GM19351 (cell line): ENCODE measurements around the gene TPGS2.
"Not testable (repeated sequence)": the region's sequence is repeated elsewhere in the genome, so short reads cannot be mapped to it uniquely, and the experiment has no call there.

ENCODE experiments used
- ATAC-seq: cut with Tn5 transposase; IDR thresholded peaks from one replicate; pipeline ENCODE4 v1.9.1; 2021; ENCODE audit warnings: mild to moderate bottlenecking, moderate library complexity; ENCODE audit not compliant: unreplicated experiment

The TPGS2 gene

DNA sequence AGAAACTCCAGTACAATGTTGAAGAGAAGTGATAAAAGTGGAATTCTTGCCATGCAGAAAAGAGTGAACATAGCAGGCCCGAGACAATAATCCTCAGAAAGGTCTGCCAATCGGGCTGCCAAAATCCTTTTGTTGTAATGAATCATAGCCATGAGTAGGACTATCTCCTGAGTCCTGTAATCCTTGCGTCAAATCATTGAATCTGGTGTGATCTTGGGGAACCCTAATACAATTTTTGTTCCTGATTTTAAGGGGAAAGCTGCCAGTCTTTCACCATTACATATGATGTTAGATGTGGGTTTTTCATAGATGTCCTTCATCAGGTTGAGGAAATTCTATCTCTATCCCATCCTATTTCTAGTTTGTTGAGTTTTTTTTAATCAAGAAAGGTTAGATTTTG, 2.2 kb downstream of the TPGS2 start:
- no peak for ATAC-seq

DNA sequence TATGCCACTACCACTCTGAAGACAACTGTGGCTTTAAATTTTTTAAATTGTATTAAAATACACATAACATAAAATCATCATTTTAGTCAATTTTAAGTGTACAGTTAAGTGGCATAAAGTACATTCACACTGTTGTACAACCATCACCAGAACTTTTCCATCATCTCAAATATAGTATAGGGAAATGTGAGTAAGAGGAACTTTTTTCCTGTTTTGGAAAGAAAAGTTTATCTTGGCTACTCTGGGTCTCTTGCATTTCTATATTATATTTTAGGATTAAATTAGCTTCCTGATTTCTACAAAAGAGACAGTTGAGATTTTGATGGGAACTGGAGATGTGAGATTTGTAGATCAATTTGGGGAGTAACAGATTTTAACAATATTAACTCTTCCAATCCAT, 3.3 kb downstream of the TPGS2 start:
- ATAC-seq: no peak

DNA sequence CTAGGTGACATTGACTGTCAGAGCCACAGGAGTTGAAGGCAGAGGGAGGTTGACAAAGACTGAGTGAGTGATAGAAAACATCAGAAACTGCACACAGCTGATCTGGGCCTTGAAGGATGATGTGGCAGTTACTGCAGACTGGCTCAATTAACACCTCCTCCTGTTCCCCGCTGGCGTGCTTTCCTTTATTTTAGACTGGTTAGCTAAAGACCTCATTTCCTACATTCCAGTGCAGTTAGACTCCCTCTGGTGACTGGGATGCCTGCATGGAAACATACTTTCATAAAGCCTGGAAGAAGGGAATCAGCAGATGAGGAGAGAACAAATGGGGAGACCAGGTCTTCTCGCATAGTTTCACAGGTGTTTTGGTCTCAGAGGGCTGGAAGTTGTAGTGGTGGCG, 7.1 kb downstream of the TPGS2 start:
- no peak for ATAC-seq

DNA sequence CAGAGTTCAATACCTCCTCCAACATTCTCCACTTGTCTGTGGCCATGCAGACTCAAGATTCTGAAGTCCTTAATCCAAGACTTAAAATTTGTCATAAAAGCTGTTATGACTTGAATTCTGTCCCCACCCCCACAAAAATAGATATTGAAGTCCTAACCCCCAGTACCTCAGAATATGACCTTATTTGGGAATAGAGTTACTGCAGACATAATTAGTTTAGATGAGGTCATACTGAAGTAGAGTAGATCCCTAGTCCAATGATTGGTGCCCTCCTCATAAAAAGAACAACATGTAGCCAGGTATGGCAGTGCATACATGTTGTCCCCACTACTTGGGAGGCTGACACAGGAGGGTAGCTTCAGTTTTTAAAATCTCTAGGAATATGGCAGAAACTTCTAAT, 9.2 kb downstream of the TPGS2 start:
- no peak for ATAC-seq

DNA sequence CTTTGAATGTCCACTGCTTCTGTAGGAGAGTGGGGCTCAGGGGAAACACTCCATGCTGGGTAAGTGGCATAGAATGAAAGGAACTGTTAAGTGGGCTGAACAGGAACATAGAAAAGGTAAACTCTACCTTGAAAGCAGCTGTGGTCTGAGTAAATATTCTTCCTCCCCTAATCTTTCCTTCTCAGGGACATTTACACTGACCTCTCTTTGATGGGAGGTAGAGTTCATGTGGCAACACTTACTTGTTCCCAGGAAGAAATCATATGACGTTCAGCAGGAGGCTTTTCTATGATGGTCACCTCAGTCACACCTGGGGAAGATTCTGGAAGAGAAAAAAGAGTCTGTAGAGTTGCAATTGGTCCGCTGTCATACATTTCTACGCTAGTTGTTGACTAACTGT, 10.2 kb downstream of the TPGS2 start:
- ATAC-seq: no peak

DNA sequence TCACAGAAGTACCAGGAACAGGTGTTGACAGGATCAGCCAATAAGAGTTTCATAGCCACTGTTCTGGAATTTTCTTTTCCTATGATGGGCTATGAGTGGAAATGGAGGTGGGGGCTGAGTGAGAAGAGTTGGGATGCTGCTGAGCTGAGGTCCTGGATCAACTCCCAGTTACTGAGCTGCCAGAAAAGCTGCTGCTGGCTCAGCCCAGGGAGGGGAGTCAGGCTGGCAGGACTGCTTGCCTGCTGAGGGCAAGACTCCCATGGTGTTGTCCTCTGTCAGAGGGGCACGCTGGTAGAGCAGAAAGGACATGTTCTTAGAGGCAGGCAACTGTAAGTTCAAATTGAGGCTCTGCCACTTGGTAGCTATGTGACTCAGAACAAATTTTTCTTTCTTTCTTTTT, 11.8 kb downstream of the TPGS2 start:
- ATAC-seq: no peak

DNA sequence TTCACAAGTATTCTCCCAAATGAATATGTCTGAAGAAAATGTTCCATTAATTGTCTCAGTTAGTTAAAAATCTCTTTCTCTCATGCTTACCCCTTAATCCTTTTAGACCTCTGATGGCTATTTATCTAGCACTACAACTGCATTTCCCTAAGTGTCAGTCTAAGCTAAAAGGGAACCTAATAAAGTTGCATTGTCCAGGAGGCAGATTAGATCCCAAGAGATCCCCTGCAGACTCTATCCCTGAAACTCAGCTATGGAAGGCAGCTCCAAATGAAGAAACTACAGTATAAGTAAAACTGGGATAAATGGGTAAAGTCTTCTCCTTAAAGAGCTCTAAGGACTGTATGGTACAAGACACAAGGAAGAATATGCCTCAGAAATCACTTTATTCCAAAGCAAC, 12.7 kb downstream of the TPGS2 start:
- ATAC-seq: not testable (repeated sequence)

DNA sequence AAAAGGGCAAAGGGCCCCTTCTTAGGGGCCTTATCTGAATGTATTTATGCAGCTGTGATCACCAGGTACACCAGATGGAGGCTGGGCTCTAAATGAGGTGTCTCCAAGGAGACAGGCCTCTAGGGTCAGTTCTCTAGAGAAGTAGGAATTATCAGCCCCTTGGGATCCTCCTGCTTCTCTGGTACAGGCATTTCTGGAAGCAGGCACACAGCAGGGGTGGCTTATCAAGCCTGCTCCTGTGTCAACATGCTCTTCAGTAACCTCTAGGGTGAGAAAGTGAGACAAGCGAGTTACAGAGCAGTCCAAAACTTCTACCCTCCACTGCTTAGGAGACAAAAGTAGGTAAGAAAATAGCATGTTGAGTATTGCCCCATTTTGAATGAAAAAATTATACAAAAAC, 13.8 kb downstream of the TPGS2 start:
- no peak for ATAC-seq

DNA sequence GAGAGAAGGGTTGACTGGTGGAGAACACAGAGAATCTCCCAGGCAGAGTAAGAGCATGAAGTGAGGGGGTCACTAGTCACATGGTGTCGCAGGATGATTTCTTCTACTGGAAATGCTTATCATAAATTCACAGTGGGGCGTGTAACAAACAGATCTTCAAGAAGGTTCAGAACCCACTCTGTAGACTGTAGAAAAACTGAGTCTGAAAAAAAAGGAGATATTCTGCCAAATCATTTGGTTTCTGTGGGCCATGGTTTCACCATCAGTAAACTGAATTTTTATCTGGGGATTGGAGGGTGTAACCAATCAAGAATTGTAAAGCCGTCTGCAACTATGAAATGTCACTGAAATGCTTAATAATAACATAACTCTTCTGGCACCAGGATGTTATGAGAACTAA, 15.0 kb downstream of the TPGS2 start:
- ATAC-seq: no peak

DNA sequence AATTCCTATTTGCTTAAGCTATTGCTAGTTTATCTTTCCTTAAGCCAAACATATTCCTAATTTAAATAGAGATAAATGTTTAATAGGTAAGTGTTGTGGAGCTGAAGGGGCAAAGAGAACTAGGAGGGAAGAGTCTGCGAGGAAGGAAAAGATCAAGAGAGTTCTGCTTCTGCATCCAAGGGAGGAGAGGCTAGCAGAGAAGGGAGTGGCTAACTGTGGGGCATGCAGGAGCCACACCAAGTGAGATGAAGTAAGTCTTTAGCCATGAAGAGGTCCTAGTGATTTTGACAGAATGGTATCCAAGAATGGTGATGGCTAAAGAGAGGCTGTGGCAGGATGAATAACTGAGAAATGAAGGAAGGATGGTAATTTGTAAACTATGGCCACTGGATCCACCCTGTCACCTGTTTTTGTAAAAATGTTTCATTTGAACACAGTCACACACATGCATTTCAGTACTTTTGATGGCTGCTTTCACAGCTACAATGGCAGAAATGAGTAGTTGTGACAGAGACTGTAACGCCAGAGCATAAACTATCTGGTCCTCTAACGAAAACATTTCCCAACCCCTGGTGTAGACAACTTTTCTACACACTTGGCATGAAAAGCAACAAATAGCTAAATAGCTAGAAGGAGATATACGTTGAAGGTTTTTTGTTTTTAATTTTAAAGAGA, 15.6 kb downstream of the TPGS2 start:
- no peak for ATAC-seq

DNA sequence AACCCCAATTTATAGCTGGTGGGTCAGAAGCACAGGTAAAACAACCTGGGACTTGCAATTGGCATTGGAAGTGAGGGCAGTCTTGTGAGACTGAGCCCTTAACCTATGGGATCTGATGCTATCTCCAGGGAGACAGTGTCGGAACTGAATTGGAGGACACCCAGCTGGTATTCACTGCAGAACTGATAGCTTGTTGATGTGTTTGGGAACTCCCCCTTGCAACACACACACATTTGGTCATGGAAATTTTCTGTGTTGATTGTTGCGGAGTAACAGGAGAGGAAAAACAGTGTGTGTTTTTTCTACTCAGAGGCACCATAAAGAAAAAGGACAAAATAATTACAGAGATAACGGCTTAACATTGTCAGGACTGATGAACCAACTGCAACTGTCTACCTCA, 16.1 kb downstream of the TPGS2 start:
- no peak for ATAC-seq

DNA sequence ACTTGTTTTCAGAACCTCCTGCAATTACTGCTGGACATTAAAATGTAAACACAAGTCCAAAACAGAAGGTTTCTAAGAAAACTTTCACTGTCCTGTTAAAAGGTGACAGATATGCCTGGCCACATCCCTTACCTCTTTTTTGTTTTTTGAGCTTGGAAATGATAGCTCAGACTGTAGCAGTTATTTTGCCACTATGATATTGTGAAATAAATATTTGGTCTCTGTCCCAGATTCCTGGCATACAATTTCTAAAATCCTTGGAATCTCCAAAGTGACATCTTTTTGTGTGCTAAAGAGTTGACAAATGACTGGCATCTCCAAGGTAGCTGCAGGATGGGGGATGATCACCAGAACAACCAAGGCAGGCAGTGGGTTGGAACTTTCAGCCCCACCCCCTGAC, 16.8 kb downstream of the TPGS2 start:
- no peak for ATAC-seq

DNA sequence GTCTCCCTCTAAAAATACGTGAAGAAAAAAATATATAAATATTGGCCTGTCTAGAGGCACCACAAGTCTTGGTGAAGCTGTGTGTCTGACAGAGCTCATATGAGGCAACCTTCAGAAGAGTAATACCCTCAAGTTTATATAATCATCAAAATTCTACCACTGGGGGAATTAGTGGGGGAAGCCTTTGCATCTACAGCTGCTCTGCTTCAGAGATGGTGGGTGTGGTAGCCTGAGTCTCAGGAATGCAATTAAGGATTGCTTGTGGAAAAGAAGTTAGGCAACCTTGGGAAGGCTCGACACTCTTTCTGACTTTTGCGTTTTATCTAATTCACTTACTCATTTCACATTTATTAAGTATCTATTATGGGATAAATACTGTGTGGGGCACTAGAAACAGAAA, 17.4 kb downstream of the TPGS2 start:
- no peak for ATAC-seq

DNA sequence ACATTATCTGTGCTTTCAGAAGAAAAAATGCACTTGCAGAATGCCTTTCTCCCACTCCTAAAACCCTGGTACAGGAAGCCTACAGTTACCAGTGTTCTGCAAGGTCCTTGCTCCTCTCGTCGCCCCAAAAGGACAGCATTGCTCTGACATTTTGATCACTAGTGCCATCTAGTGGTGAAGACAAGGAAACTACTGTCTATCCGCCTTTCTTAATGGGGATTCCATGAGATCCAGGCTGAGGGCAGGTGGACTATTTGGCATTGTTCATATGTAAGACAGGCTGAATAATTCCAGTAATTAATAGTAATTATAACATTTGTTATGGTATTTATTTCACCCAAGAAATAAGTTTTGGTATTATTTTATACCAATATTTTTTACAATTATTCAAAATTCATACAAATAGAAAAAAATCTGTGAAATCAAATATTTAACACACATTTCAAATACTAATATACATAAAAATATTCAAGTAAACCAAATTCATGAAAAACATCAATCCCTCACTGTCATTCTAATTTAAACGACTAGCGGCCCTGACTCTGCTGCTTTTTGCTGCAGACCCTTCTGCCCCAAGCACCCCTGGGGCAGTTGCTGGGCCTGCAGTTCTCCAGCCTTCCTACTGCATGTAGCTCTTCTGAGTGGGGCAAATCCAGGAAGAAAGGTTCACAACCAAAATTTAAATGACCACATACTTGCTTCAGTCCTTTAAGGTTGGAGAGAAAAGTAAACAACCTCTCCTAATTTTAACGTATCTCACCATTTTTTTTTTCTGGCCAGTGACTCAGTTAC, 19.0 kb downstream of the TPGS2 start:
- ATAC-seq: peak; percentile 99

DNA sequence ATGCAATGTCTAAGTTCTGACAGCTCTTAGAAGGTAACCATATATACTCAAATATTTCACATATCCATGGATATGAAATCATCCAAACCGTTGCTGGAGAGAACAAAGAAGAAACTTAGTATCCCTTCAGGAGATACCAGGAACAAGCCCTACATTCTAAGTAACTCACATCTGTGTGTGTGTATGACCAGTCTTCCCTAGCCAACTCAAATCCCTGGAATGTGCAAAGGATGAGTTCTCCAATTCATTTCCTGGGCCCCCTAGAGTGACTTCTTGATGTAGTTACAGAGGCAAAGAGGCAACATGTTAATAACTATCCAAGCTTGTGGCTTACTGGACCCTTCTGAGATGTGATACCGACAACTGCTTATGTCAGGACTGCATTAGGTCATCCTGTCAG, 20.1 kb downstream of the TPGS2 start:
- no peak for ATAC-seq

DNA sequence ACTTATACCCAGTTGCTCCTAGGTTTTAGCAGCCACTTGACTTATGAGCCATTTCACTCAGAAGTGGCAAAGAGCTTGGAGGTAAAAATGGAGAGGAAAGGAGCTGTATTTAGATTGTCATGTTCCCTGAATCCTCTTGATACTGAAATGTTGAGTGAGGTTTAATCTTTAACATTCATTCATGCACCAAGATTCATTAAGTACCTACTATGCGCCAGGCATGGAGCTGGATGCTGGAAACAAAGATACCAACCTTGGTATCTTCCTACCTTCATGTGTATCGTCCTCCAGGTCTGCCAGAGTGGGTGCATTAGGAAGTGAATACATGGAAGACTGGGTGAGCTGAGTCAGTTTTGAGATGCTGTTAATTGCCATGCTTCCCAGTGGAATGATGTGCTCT, 23.7 kb downstream of the TPGS2 start:
- ATAC-seq: no peak

DNA sequence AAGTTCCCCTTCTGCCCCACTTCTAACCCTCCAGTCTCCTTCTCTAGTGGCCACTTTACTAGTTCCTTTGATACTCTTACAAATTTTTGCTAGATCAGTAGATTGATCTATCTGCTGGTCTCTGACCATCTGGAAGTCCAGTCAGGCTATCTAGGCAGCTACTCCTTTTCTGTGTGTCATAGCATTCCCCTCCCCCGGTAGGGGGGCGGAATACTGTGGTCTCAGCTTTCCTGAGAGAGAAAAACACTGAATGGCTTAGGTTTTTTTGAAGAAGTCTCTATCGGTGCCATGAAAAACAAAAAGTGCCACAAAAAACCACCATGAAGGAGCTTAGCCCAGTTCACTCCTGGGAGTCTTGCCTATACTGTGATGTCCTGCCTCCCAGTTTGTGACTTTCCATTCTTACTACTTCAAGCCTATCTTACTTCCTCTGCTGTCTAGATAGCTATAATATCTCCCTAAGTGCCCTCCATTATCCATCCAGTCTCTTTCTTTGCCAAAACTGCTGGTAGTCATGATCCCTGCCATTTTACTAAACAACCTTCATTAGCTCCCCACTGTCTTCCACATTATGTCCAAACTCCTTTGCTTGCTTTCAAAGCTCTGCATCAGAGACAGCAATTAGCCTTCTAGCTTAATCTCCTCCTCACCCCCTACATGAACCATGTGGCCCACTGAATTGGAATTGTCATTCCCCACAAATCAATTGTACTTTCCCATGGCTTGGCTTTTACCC, 29.9 kb downstream of the TPGS2 start:
- ATAC-seq: no peak

DNA sequence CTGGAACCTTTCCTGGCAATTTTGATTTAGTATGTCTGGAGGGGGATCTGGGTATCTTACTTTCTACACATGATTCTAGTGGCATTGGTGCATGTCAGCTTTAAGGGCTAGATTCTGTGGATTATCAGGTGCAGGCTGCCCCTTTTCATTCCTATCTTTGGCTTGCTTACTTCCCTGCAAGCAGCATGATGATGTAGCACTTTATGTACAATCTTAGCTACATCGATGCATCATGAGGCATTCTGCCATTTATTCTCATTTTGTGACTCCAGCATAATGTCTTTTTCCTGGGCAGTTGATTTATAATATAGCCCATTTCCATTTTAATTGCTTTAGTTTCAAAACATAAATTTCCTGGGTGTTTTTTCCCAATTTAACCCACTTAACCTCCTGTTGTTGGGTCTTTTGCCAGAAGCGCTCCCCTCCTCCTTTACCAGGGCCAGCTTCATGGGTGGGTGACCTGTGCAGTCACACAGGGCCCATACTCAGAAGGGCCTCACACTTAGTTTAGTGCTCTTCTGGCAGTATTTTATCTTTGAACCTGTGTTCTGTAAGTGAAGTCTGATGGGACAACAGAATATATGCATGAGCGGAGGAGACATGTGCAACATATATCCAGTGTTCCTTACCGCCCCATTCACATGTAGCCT, 36.0 kb downstream of the TPGS2 start:
- no peak for ATAC-seq

DNA sequence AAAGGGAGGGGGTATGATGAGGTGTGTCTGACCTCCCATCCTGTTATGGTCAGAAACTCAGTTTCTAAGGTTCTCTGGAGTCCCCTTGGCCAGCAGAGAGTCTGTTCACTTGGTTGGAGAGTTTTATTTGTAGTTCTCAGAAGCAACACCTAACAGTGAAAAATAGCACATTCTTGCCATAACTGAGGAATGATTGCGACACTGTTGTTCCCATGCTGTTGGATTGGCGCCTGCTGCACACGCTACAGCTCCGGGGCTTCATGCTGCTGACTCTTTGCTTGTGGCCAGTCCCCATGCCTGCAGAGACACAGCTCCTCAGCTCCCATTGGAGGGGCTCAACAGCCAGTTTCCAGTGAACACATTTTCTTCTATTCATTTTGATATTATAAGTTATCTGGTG, 42.1 kb downstream of the TPGS2 start:
- ATAC-seq: no peak

DNA sequence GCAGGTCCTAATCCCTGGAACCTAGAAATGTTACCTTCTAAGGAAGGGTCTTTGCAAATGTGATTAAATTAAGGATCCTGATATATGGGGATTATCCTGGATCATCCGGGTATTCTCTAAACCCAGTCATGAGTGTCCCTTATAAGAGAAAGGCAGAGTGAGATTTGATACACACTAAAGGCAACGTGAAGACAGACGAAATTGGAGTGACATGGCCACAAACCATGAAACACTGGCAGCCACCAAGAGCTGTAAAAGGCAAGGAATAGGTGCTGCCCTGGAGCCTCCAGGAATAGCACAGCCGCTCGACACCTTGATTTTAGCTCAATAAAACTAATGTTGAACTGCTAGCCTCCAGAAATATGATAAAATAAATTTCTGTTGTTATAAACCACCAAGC, 45.0 kb downstream of the TPGS2 start:
- no peak for ATAC-seq

DNA sequence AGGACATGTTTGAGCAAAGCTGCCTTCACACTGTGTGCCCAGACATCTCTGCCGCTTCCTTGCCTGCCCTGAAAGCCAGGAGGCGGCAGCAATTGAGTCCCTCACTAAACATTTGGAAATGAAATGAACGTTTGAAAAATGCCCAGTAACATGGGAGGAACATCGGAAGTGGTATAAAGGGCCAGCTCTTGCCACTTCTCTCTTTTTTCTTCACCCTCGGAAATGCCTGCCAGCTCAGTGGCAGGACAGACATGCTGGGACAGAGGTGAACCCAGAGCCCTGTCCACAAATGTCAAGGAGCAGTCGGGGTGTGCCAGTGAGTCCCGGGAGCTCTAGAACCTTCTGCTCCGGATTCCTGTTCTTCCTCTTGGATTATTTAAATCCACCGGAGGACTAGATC, 46.1 kb downstream of the TPGS2 start:
- no peak for ATAC-seq

DNA sequence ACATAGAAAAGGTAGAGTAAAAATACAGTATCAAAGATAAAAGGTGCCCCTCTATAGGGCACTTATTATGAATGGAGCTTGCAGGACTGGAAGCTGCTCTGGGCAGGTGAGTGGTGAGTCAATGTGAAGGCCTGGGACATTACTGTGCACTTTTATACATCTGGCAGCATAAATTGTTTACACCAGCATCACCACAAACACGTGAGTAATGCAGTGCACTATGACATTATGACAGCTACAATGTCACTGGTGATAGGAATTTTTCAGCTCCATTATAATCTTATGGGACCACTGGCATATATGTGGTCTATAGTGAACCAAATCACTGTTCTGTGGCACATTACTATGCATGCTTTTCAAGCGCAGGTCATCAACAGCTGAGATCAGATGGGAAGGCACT, 48.1 kb downstream of the TPGS2 start:
- no peak for ATAC-seq
